Measurements from ENCODE around the gene KIRREL3. TPM values are rescaled to one million over a fixed set of nuclear protein-coding genes. Genes with fewer than 3 reads are reported as not detected.
A peak's percentile ranks its signal among the peaks of the same experiment; 100 is the strongest.

The KIRREL3 gene
- total RNA-seq, 1 donor from 2014 or later, result not detected

DNA sequence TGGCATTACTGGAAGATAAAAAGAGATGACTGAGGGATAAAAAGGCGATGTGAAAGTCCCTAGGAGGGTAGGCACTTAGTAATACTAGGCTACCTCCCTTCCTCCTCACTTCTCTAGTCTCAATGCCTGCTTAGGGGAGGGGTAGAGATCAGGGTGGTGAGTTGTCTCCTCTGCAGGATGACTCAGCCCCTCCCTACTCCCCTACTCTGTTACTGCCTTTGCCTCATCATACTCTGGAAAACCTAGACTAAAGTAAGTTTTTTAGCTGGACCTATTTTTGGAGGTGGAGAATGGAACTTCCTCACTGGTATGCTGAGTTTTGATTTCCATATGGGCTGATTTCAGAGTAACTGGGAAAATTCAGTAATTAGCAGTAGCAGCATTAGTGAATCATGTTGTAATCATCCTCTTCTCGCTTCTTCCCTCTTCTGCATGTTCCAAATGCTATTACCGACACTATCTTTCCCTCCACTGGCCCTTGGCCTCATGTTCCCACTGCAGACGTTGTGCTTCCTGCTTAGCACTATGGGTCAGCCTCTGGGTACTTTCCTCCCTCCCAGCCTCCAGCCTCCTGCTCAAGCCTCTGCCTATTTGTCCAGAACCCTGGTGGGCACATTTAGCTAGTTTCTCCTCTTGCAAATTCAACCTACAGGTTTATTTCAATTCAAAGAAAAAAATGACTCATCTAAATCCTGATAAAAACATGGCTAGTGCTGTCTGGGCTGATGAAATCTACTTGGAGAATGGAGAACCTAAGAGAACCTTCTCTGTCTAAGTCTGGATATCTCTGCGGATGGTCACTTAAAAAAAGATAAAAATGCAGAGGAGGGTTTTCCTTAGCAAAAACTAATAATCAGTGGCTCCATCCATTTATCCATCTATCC, 363.4 kb downstream of the KIRREL3 start:
- FAIRE-seq, result peak; percentile 73
- Histone ChIP-seq H3K27me3 (ENCODE audit: control insufficient read depth, insufficient read depth, low read length) (no peaks in the 10 kb centered on the region), H3K36me3 (ENCODE audit: control insufficient read depth, insufficient read depth, low read length) (no peaks in the 10 kb centered on the region), H3K4me3 (ENCODE audit: low read depth, low read length) (no peak overlapping the region)
- DNase-seq (ENCODE audit: low read depth), result no peak
- no peak for TF ChIP-seq CTCF (IDR thresholded peaks at IDR 0.05; ENCODE audit: insufficient read depth, low read length, severe bottlenecking)

DNA sequence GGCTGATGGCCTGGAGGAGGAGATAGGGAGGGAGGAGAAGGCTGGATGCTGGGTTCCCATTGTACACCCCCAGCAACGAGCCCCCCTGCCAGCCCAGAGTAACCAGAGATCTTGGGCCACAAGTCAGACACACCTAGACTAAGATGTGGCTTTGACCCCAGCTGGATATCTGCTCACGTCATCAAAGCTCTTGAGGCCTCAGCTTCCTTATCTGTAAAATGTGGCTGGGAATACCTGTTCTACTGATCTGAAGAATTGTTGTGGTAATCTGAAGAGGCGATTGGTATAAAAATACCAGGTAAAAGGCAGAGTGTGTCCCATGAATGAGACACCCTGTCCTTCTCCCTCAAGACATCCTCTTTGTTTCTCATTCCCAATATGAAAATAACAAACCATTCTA, 365.1 kb downstream of the KIRREL3 start:
- DNase-seq (ENCODE audit: low read depth) (no peak), FAIRE-seq (peak; percentile 13)
- Histone ChIP-seq H3K4me3 (ENCODE audit: low read depth, low read length) (no peak overlapping the region), H3K27me3 (ENCODE audit: control insufficient read depth, insufficient read depth, low read length) (no peaks in the 10 kb centered on the region), H3K36me3 (ENCODE audit: control insufficient read depth, insufficient read depth, low read length) (no peaks in the 10 kb centered on the region)
- no peak for TF ChIP-seq CTCF (IDR thresholded peaks at IDR 0.05; ENCODE audit: insufficient read depth, low read length, severe bottlenecking)

GRCh38 chr11:126634963-126635362, 365.6 kb downstream of the KIRREL3 start:
- no peaks in the 10 kb centered on the region for H3K36me3 ChIP-seq (ENCODE audit: control insufficient read depth, insufficient read depth, low read length)
- no peak overlapping the region for H3K4me3 ChIP-seq (ENCODE audit: low read depth, low read length)
- no peaks in the 10 kb centered on the region for H3K27me3 ChIP-seq (ENCODE audit: control insufficient read depth, insufficient read depth, low read length)
- no peak for FAIRE-seq
- no peak for DNase-seq (ENCODE audit: low read depth)
- TF ChIP-seq CTCF (IDR thresholded peaks at IDR 0.05; ENCODE audit: insufficient read depth, low read length, severe bottlenecking), result no peak

DNA sequence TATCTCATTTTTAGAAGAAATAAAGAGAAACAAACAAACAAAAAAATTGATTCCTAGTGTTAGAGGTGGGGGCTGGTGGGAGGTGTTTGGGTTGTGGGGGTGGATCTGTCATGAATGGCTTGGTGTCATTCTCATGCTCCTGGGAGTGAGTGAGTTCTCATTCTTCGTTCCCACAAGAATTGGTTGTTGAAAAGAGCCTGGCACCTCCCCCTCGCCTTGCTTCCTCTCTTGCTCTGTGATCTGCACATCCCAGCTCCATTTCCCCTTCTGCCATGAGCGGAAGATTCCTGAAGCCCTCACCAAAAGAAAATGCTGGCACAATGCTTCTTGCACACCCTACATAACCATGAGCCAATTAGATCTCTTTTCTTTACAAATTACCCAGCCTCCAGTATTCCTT, 367.2 kb downstream of the KIRREL3 start:
- DNase-seq (ENCODE audit: low read depth), result no peak
- Histone ChIP-seq H3K27me3 (ENCODE audit: control insufficient read depth, insufficient read depth, low read length) (no peaks in the 10 kb centered on the region), H3K36me3 (ENCODE audit: control insufficient read depth, insufficient read depth, low read length) (no peaks in the 10 kb centered on the region), H3K4me3 (ENCODE audit: low read depth, low read length) (no peak overlapping the region)
- no peak for TF ChIP-seq CTCF (IDR thresholded peaks at IDR 0.05; ENCODE audit: insufficient read depth, low read length, severe bottlenecking)
- no peak for FAIRE-seq

GRCh38 chr11:126630893-126631798, 369.4 kb downstream of the KIRREL3 start:
- Histone ChIP-seq H3K36me3 (ENCODE audit: control insufficient read depth, insufficient read depth, low read length) (no peaks in the 10 kb centered on the region), H3K4me3 (ENCODE audit: low read depth, low read length) (no peak overlapping the region), H3K27me3 (ENCODE audit: control insufficient read depth, insufficient read depth, low read length) (no peaks in the 10 kb centered on the region)
- peak; percentile 72 for FAIRE-seq
- DNase-seq (ENCODE audit: low read depth), result no peak
- no peak for TF ChIP-seq CTCF (IDR thresholded peaks at IDR 0.05; ENCODE audit: insufficient read depth, low read length, severe bottlenecking)

Data from bronchial epithelial cell (primary cell).